Measurements from ENCODE around the gene MAPK1. TPM values are rescaled to one million over a fixed set of nuclear protein-coding genes. Genes with fewer than 3 reads are reported as not detected.
A peak's percentile ranks its signal among the peaks of the same experiment; 100 is the strongest.
"Not testable (repeated sequence)": the region's sequence is repeated elsewhere in the genome, so short reads cannot be mapped to it uniquely, and the experiment has no call there.

The MAPK1 gene
- total RNA-seq, 1 donor from 2014 or later: 92.9 TPM

DNA sequence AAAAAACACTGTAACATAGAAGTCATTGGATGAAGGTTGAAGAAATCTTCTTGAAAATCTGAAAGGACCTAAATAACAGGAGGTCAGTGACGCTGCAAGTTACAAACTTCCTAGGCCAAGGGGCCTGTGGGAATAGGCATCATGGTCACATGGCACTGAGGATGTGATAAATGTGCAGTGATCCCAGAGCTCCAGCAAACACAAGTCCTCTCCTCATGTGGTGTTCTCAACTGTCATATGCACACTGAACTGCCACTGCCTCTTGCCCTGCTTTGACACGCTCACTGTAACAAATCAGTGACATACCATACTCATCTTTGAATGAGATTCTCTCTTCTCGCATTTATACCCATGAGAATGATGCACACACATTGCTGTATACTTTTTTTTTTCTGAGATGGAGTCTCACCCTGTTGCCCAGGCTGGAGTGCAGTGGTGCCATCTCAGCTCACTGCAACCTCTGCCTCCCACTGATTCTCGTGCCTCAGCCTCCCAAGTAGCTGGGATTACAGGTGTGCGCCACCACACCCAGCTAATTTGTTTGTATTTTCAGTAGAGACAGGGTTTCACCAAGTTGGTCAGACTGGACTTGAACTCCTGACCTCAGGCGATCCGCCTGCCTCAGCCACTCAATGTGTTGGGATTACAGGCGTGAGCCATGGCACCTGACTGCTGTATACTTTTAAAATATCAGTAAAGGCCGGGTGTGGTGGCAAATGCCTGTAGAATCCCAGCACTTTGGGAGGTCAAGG, 66.7 kb downstream of the MAPK1 start:
- no peaks in the 10 kb centered on the region for H3K4me1 Mint-ChIP-seq

DNA sequence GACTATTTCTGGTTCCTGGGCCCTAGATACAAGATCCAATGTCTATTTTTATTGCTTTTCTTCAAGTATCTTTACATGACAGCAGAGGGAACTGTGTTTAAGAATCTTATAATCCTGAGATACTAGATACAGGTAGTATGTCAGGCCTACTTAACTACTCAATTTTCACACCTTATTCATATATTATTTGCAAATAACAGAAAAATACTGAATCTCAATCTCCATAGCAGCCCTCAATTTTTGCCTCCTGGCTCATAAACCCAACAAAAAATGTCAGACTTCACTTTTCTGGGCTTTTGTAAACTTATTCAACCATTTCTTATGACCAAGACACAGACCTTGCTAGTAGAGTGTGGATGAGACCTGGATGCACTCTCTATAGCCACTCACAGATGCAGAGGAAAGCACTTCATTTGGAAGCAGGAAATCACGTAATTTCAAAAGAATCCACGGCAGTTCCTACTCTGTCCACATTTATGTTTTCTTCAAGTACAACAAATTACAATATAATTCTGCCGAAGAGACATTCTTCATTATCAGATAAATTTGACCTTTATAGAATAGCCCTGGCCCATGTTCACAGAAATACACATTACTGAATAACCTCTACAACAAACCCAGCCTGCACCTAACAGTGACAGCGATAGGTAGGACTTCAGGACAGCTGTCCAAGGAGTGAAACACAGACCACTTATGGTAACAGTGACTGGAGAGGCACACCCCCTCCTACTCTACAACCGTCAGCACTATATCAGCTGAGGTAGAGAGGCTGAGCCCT, 69.8 kb downstream of the MAPK1 start:
- H3K4me1 Mint-ChIP-seq: no peaks in the 10 kb centered on the region
- DNase-seq (ENCODE audit: low spot score in 2 of 2, unreplicated experiment in 2 of 2): no peak

More for the DNA sequence above, 66.7 kb downstream of the MAPK1 start:
- Mint-ChIP-seq H3K27me3 (ENCODE audit: low read depth) (no peaks in the 10 kb centered on the region), H3K4me3 (no peak overlapping the region), H3K36me3 (peaks cover 49% of the 10 kb centered on the region), H3K9me3 (no peaks in the 10 kb centered on the region), H3K27ac (no peak overlapping the region)
- no peak for DNase-seq (ENCODE audit: low spot score in 2 of 2, unreplicated experiment in 2 of 2)
- TF ChIP-seq, protein P1, sequence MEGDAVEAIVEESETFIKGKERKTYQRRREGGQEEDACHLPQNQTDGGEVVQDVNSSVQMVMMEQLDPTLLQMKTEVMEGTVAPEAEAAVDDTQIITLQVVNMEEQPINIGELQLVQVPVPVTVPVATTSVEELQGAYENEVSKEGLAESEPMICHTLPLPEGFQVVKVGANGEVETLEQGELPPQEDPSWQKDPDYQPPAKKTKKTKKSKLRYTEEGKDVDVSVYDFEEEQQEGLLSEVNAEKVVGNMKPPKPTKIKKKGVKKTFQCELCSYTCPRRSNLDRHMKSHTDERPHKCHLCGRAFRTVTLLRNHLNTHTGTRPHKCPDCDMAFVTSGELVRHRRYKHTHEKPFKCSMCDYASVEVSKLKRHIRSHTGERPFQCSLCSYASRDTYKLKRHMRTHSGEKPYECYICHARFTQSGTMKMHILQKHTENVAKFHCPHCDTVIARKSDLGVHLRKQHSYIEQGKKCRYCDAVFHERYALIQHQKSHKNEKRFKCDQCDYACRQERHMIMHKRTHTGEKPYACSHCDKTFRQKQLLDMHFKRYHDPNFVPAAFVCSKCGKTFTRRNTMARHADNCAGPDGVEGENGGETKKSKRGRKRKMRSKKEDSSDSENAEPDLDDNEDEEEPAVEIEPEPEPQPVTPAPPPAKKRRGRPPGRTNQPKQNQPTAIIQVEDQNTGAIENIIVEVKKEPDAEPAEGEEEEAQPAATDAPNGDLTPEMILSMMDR (IDR thresholded peaks at IDR 0.05; ENCODE audit: unreplicated experiment): no peak

GRCh38 chr22:21796863-21797262, 70.6 kb downstream of the MAPK1 start:
- Mint-ChIP-seq H3K36me3 (peaks cover 35% of the 10 kb centered on the region), H3K4me1 (peaks cover 5% of the 10 kb centered on the region), H3K4me3 (no peak overlapping the region), H3K27me3 (ENCODE audit: low read depth) (no peaks in the 10 kb centered on the region), H3K27ac (no peak overlapping the region), H3K9me3 (no peaks in the 10 kb centered on the region)
- DNase-seq (ENCODE audit: low spot score in 2 of 2, unreplicated experiment in 2 of 2): no peak
- TF ChIP-seq, protein P1 (IDR thresholded peaks at IDR 0.05; ENCODE audit: unreplicated experiment): no peak

More for the DNA sequence above, 69.8 kb downstream of the MAPK1 start:
- no peak overlapping the region for H3K4me3 Mint-ChIP-seq
- peaks cover 40% of the 10 kb centered on the region for H3K36me3 Mint-ChIP-seq
- TF ChIP-seq, protein P1 (IDR thresholded peaks at IDR 0.05; ENCODE audit: unreplicated experiment): no peak
- no peaks in the 10 kb centered on the region for H3K9me3 Mint-ChIP-seq
- H3K27me3 Mint-ChIP-seq (ENCODE audit: low read depth): no peaks in the 10 kb centered on the region
- H3K27ac Mint-ChIP-seq: no peak overlapping the region

DNA sequence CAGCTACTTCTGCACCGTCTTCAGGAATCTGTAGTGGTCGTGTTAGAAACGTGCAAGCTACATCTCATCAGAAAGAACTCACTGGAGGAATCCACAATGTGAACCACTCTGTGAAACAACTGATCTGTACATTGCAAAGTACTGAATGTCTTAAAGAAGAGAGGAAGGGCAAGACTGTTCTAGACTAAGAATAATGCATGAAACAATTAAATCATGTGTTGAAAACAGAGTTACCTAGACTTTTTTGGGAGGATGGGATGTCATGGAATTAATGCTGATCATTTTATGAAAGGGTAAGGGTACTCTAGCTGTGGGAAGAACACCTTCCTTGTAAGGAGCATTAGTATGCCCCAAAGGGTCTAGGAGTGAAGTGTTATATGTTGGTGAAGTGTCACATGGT, 71.2 kb downstream of the MAPK1 start:
- Mint-ChIP-seq H3K4me1 (peaks cover 9% of the 10 kb centered on the region), H3K27ac (peak overlapping the region; percentile 6), H3K27me3 (ENCODE audit: low read depth) (no peaks in the 10 kb centered on the region), H3K4me3 (no peak overlapping the region), H3K9me3 (no peaks in the 10 kb centered on the region), H3K36me3 (peaks cover 35% of the 10 kb centered on the region)
- no peak for DNase-seq (ENCODE audit: low spot score in 2 of 2, unreplicated experiment in 2 of 2)
- TF ChIP-seq, protein P1 (IDR thresholded peaks at IDR 0.05; ENCODE audit: unreplicated experiment): no peak

GRCh38 chr22:21793716-21794115, 73.7 kb downstream of the MAPK1 start:
- DNase-seq (ENCODE audit: low spot score in 2 of 2, unreplicated experiment in 2 of 2); H3K9me3 Mint-ChIP-seq; H3K27me3 Mint-ChIP-seq (ENCODE audit: low read depth); H3K27ac Mint-ChIP-seq; H3K4me1 Mint-ChIP-seq; H3K4me3 Mint-ChIP-seq: not testable (repeated sequence)
- peaks cover 21% of the 10 kb centered on the region for H3K36me3 Mint-ChIP-seq

All from mesothelial cell of epicardium (in vitro differentiated cells).